GM03348 (cell line): ENCODE data around the gene MDM2.
A peak's percentile ranks its signal among the peaks of the same experiment; 100 is the strongest.
"Not testable (repeated sequence)": the region's sequence is repeated elsewhere in the genome, so short reads cannot be mapped to it uniquely, and the experiment has no call there.

Experiments used
- DNase-seq: peaks from one replicate; pipeline ENCODE4 v3.0.0; 2012; ENCODE audit warnings: low spot score

MDM2 gene

GRCh38 chr12:68786929-68787328 is 21.0 kb upstream of the MDM2 start:
- DNase-seq: no peak

GRCh38 chr12:68788554-68789143 is 19.3 kb upstream of the MDM2 start:
- no peak for DNase-seq

- DNase-seq: no peak
These were observed 18.7 kb upstream of the MDM2 start for GRCh38 chr12:68789144-68789878.

- no peak for DNase-seq
These were observed 17.7 kb upstream of the MDM2 start for GRCh38 chr12:68790081-68790951.

GRCh38 chr12:68790952-68791234 is 17.1 kb upstream of the MDM2 start:
- DNase-seq: no peak

- DNase-seq: no peak
These were observed 16.0 kb upstream of the MDM2 start for GRCh38 chr12:68791897-68792481.

- peak; percentile 19 for DNase-seq
These were observed 15.0 kb upstream of the MDM2 start for GRCh38 chr12:68792952-68793351.

GRCh38 chr12:68793436-68793835 is 14.5 kb upstream of the MDM2 start:
- DNase-seq: no peak

GRCh38 chr12:68793975-68794652 is 13.9 kb upstream of the MDM2 start:
- DNase-seq: no peak

GRCh38 chr12:68794653-68795251 is 13.2 kb upstream of the MDM2 start:
- no peak for DNase-seq

- DNase-seq: no peak
These were observed 11.6 kb upstream of the MDM2 start for GRCh38 chr12:68796399-68796798.

- no peak for DNase-seq
These were observed 9.1 kb upstream of the MDM2 start for GRCh38 chr12:68798882-68799234.

GRCh38 chr12:68800294-68800693 is 7.7 kb upstream of the MDM2 start:
- DNase-seq: no peak

- not testable (repeated sequence) for DNase-seq
These were observed 6.9 kb upstream of the MDM2 start for GRCh38 chr12:68801124-68801523.

- DNase-seq: not testable (repeated sequence)
These were observed 5.6 kb upstream of the MDM2 start for GRCh38 chr12:68802372-68802745.

- peak; percentile 42 for DNase-seq
These were observed 4.9 kb upstream of the MDM2 start for GRCh38 chr12:68802911-68803651.

GRCh38 chr12:68803948-68804656 is 3.9 kb upstream of the MDM2 start:
- no peak for DNase-seq

GRCh38 chr12:68804657-68805591 is 3.1 kb upstream of the MDM2 start:
- no peak for DNase-seq

GRCh38 chr12:68805592-68806120 is 2.3 kb upstream of the MDM2 start:
- no peak for DNase-seq
